Upper lobe of right lung (tissue), 1 donor: ENCODE data around the gene SRPX. TPM values are rescaled to one million over a fixed set of nuclear protein-coding genes. Genes with fewer than 3 reads are reported as not detected.

Experiments
- ATAC-seq: fragments of 200-7000 bp; cut with Tn5 transposase; one replicate; pipeline ENCODE4 v1.9.1; 2020; ENCODE audit warnings: mild to moderate bottlenecking, moderate library complexity
- DNase-seq: peaks from one replicate; pipeline ENCODE4 v3.0.0-alpha.2; 2020
- H3K27ac ChIP-seq: fragments of 200-600 bp; one replicate; pipeline ENCODE4 v1.8.0; 2022
- H3K27me3 ChIP-seq: fragments of 200-600 bp; one replicate; pipeline ENCODE4 v1.8.0; 2022; ENCODE audit warnings: mild to moderate bottlenecking
- H3K36me3 ChIP-seq: fragments of 200-600 bp; one replicate; pipeline ENCODE4 v1.8.0; 2022
- H3K4me1 ChIP-seq: fragments of 200-600 bp; one replicate; pipeline ENCODE4 v1.8.0; 2022
- H3K4me3 ChIP-seq: fragments of 200-600 bp; one replicate; pipeline ENCODE4 v1.8.0; 2022; ENCODE audit warnings: mild to moderate bottlenecking
- H3K9me3 ChIP-seq: fragments of 200-600 bp; one replicate; pipeline ENCODE4 v1.8.0; 2022
- intact Hi-C: fragments of 100-400 bp; cut with DNase I; formaldehyde crosslinking; loops from one replicate; pipeline ENCODE4 v1.11.0; 2022
- total RNA-seq: library from RNA; stranded (reverse); fragmentation: NEBNext Ultra II Directional; extraction: Animal tissue kit (Norgen Biotek cat#: 25700); gene quantifications from one replicate; pipeline ENCODE4 v1.2.1, GENCODE V29; 2021
- TF ChIP-seq, protein P1 (sequence below): fragments of 200-600 bp; IDR thresholded peaks from one replicate; pipeline ENCODE4 v1.8.0; 2022; ENCODE audit warnings: antibody characterized with exemption
- donor health status: DM: no; HTN: yes; CAD: no; lungs with severe emphysema.

Gene SRPX
- total RNA-seq, 1 donor from 2014 or later: 56.7 TPM

DNA sequence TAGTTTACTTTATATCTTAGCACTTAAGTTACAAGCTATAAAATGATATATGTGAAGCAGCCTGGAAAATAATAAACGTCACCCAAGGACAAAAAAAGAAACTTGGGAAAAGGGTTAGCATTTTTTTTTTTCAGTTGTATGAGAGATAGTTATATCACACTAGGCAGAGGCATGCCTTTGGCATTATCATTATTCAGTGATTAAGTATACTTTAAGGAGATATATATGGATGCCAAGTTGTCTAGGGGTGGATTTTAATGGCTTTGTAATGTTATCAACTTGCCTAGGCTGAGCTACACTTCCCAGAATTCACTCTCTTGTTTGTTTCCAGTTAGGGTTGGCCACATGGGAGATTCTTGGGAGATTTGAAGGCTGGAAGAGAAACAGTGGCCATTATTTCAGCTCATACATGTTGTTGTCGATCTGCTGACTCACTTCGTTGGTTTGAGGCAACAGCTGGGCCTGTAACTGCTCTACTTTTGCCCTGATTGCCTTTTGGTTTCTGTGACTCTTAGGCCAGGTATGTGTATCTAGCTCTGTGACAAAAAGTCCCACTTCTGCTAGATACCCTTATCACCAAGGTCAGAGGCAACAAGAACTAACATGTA is 11.5 kb upstream of the SRPX start:
- Histone ChIP-seq H3K27me3 (no peaks in the 10 kb centered on the region), H3K4me1 (no peaks in the 10 kb centered on the region), H3K4me3 (no peak overlapping the region), H3K9me3 (no peaks in the 10 kb centered on the region), H3K27ac (no peak overlapping the region), H3K36me3 (no peaks in the 10 kb centered on the region)
- DNase-seq (no peak), ATAC-seq (no peak)
- TF ChIP-seq, protein P1, sequence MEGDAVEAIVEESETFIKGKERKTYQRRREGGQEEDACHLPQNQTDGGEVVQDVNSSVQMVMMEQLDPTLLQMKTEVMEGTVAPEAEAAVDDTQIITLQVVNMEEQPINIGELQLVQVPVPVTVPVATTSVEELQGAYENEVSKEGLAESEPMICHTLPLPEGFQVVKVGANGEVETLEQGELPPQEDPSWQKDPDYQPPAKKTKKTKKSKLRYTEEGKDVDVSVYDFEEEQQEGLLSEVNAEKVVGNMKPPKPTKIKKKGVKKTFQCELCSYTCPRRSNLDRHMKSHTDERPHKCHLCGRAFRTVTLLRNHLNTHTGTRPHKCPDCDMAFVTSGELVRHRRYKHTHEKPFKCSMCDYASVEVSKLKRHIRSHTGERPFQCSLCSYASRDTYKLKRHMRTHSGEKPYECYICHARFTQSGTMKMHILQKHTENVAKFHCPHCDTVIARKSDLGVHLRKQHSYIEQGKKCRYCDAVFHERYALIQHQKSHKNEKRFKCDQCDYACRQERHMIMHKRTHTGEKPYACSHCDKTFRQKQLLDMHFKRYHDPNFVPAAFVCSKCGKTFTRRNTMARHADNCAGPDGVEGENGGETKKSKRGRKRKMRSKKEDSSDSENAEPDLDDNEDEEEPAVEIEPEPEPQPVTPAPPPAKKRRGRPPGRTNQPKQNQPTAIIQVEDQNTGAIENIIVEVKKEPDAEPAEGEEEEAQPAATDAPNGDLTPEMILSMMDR: no peak
- intact Hi-C loops: no loop called here

GRCh38 chrX:38225093-38225492 is 4.4 kb upstream of the SRPX start:
- H3K4me1 ChIP-seq: no peaks in the 10 kb centered on the region
- TF ChIP-seq, protein P1: no peak
- no peak overlapping the region for H3K4me3 ChIP-seq
- ATAC-seq (no peak), DNase-seq (no peak)
- H3K9me3 ChIP-seq: no peaks in the 10 kb centered on the region
- no peak overlapping the region for H3K27ac ChIP-seq
- no peaks in the 10 kb centered on the region for H3K36me3 ChIP-seq
- no peaks in the 10 kb centered on the region for H3K27me3 ChIP-seq
- intact Hi-C loops: no loop called here

- no peak overlapping the region for H3K4me3 ChIP-seq
- intact Hi-C loops: no loop called here
- ATAC-seq (no peak), DNase-seq (no peak)
- H3K27me3 ChIP-seq: no peaks in the 10 kb centered on the region
- TF ChIP-seq, protein P1: no peak
- no peaks in the 10 kb centered on the region for H3K36me3 ChIP-seq
- no peaks in the 10 kb centered on the region for H3K4me1 ChIP-seq
- H3K9me3 ChIP-seq: no peaks in the 10 kb centered on the region
- H3K27ac ChIP-seq: no peak overlapping the region
Observed at GRCh38 chrX:38224160-38224559, 3.5 kb upstream of the SRPX start.

- Histone ChIP-seq H3K36me3 (no peaks in the 10 kb centered on the region), H3K4me3 (no peak overlapping the region), H3K27me3 (no peaks in the 10 kb centered on the region), H3K4me1 (no peaks in the 10 kb centered on the region), H3K27ac (no peak overlapping the region), H3K9me3 (no peaks in the 10 kb centered on the region)
- TF ChIP-seq, protein P1: no peak
- ATAC-seq (no peak), DNase-seq (no peak)
- intact Hi-C loops: no loop called here
Observed at GRCh38 chrX:38221391-38221929, 789 bp upstream of the SRPX start.

DNA sequence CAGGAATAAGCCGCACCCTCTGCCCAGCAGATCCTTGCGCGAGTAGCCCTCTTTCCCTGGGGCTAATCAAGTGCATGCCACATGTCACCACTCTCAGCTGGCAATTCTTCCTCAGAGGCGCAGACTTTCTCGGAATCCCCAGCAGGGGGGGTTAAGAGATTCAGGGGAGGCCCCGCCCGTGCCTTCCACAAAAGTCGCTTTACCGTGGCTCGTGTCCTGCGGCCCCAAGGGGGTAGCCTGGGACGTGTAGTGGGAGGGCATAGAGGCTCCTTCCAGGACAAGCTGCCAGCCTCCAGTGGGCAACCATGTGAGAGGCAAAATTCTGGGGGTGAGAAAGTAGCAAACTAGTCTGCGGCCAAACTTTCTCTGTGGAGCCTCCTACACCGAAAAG is 652 bp downstream of the SRPX start:
- Histone ChIP-seq H3K36me3 (no peaks in the 10 kb centered on the region), H3K4me1 (no peaks in the 10 kb centered on the region), H3K9me3 (no peaks in the 10 kb centered on the region), H3K4me3 (peak overlapping the region; percentile 48), H3K27ac (no peak overlapping the region), H3K27me3 (no peaks in the 10 kb centered on the region)
- peak; percentile 59 for DNase-seq
- TF ChIP-seq, protein P1: peak; percentile 24
- intact Hi-C loops: no loop called here
- peak; percentile 73 for ATAC-seq
